K562 (cell line): ENCODE data around the gene PEX11A. TPM values are rescaled to one million over a fixed set of nuclear protein-coding genes. Genes with fewer than 3 reads are reported as not detected.

ENCODE experiments used
- ATAC-seq: fragments of 200-7000 bp; cut with Tn5 transposase; 3 replicates; pipeline ENCODE4 v1.9.1; 2020; ENCODE audit warnings: moderate library complexity
- BruUV-seq: library from RNA; stranded (reverse); fragments of 400-500 nt; replicated peaks from 2 replicates; lab custom pipeline; 2021; lab: Mats Ljungman, UMichigan
- CTCF ChIA-PET: fragments of 300-600 bp; formaldehyde crosslinking; extraction: SDS; loops from one replicate; lab custom pipeline; 2021; ENCODE audit warnings: low intra/inter-chr PET ratio; lab: Yijun Ruan, JAX
- POLR2A ChIA-PET: fragments of 300-600, 350-650 bp; sonication (Branson Sonifier 250); formaldehyde crosslinking; extraction: SDS; loops from one replicate; lab custom pipeline; 2021; ENCODE audit warnings: antibody characterized with exemption, inconsistent platforms; lab: Yijun Ruan, JAX
- DNase-seq, 4 experiments: peaks; one replicate each; pipeline versions ENCODE4 v3.0.0 to v3.0.0-alpha.2; 2011 to 2018; ENCODE audit warnings: low spot score in 3 of 4, mixed read lengths in 3 of 4; ENCODE audit errors: extremely low read depth in 1 of 4
- FAIRE-seq: peaks from 2 replicates; lab custom pipeline; 2011; peaks lifted over from hg19 to GRCh38; lab: Jason Lieb, UNC
- H2AFZ ChIP-seq: 2 replicates; pipeline ENCODE4 v1.6.0; 2011; ENCODE audit warnings: low read depth, low read length, control low read depth, inconsistent platforms
- H3K27ac ChIP-seq: fragments of 200-600 bp; 3 replicates; pipeline ENCODE4 v1.8.0; 2011; ENCODE audit warnings: low read depth, mild to moderate bottlenecking, control low read depth, inconsistent platforms, low read length, moderate library complexity, mixed read lengths; ENCODE audit errors: extremely low read depth
- H3K27me3 ChIP-seq, 2 experiments: fragments of 300-600 bp in 1 of 2; 2 replicates in 1 of 2; 3 replicates in 1 of 2; pipeline versions ENCODE4 v1.6.0 to v1.8.0; 2011; ENCODE audit warnings: inconsistent platforms in 2 of 2, low read length in 2 of 2, mild to moderate bottlenecking in 1 of 2, mixed read lengths in 1 of 2, moderate library complexity in 1 of 2; ENCODE audit not compliant: control insufficient read depth in 2 of 2, insufficient read depth in 2 of 2
- H3K36me3 ChIP-seq: fragments of 300-600 bp; 3 replicates; pipeline ENCODE4 v1.8.0; 2011; ENCODE audit warnings: mild to moderate bottlenecking, low read length, inconsistent platforms; ENCODE audit not compliant: control insufficient read depth, insufficient read depth
- H3K4me1 ChIP-seq, 2 experiments: fragments of 200-600 bp in 1 of 2; replicated peaks in 1 of 2; 2 replicates in 1 of 2; 3 replicates in 1 of 2; pipeline versions ENCODE4 v1.5.1 to v1.8.0; 2011; ENCODE audit warnings: inconsistent platforms in 2 of 2, low read length in 2 of 2, mild to moderate bottlenecking in 1 of 2, mixed read lengths in 1 of 2, moderate library complexity in 1 of 2; ENCODE audit not compliant: control insufficient read depth in 2 of 2, insufficient read depth in 2 of 2
- H3K4me2 ChIP-seq: 2 replicates; pipeline ENCODE4 v1.6.1; 2011; ENCODE audit warnings: low read length, control low read depth, inconsistent platforms, mixed read lengths; ENCODE audit not compliant: insufficient read depth
- H3K4me3 ChIP-seq: fragments of 200-600 bp; sonication (generic), shearing (Covaris generic); 2 replicates; pipeline ENCODE4 v1.5.1; 2016; ENCODE audit warnings: control low read depth, inconsistent platforms
- H3K79me2 ChIP-seq: fragments of 200-600 bp; 3 replicates; pipeline ENCODE4 v1.8.0; 2011; ENCODE audit warnings: low read length, inconsistent platforms; ENCODE audit not compliant: control insufficient read depth, insufficient read depth
- H3K9ac ChIP-seq, 2 experiments: 2 replicates each; pipeline versions ENCODE4 v1.6.0 to v1.6.1; 2011; ENCODE audit warnings: low read depth in 2 of 2, low read length in 2 of 2, control low read depth in 1 of 2, inconsistent platforms in 1 of 2, mild to moderate bottlenecking in 1 of 2, mixed read lengths in 1 of 2; ENCODE audit not compliant: insufficient read depth in 1 of 2
- H3K9me1 ChIP-seq: one replicate; pipeline ENCODE4 v1.6.0; 2011; ENCODE audit warnings: inconsistent platforms, mild to moderate bottlenecking, low read length, moderate library complexity; ENCODE audit not compliant: control insufficient read depth, insufficient read depth
- H3K9me3 ChIP-seq: replicated peaks from 2 replicates; pipeline ENCODE4 v1.5.1; 2011; ENCODE audit warnings: low read depth, low read length, inconsistent platforms; ENCODE audit not compliant: control insufficient read depth, insufficient read depth
- H4K20me1 ChIP-seq: replicated peaks from 2 replicates; pipeline ENCODE4 v1.6.1; 2011; ENCODE audit warnings: low read length, inconsistent platforms, mixed read lengths; ENCODE audit not compliant: control insufficient read depth, insufficient read depth
- DDX20 ChIP-seq: fragments of 450-650 bp; IDR thresholded peaks from 2 replicates; pipeline ENCODE4 v1.6.1; 2016; ENCODE audit warnings: missing genetic modification characterization, low read depth, mild to moderate bottlenecking, missing compliant biosample characterization, moderate library complexity
- GATAD2A ChIP-seq: fragments of 450-650 bp; IDR thresholded peaks from 2 replicates; pipeline ENCODE4 v1.6.1; 2017
- MBD1 ChIP-seq: fragments of 250-450 bp; sonication (Bioruptor Pico); IDR thresholded peaks from 2 replicates; pipeline ENCODE4 v1.8.0; 2022; ENCODE audit warnings: inconsistent platforms
- MEIS2 ChIP-seq: fragments of 450-650 bp; IDR thresholded peaks from 2 replicates; pipeline ENCODE4 v1.6.1; 2014; ENCODE audit warnings: mild to moderate bottlenecking; ENCODE audit not compliant: partially characterized antibody
- MITF ChIP-seq: IDR thresholded peaks from 2 replicates; pipeline ENCODE4 v1.6.1; 2014; ENCODE audit warnings: antibody characterized with exemption
- PREB ChIP-seq: sonication (generic); formaldehyde crosslinking; IDR thresholded peaks from 2 replicates; pipeline ENCODE4 v1.8.1; 2023; ENCODE audit warnings: mild to moderate bottlenecking, missing genetic modification reagents
- ZBTB17 ChIP-seq: fragments of 450-650 bp; formaldehyde crosslinking; IDR thresholded peaks from 2 replicates; pipeline ENCODE4 v1.4.0; 2020; ENCODE audit warnings: mild to moderate bottlenecking
- ZNF512 ChIP-seq: IDR thresholded peaks from 2 replicates; pipeline ENCODE4 v1.6.1; 2016; ENCODE audit warnings: missing genetic modification characterization, missing compliant biosample characterization
- WGBS: fragments of 100-300 bp; shearing (Covaris generic); methylation state at CpG from one replicate; pipeline ENCODE4 v1.1.6; 2016; ENCODE audit warnings: low coverage, mixed read lengths; ENCODE audit not compliant: insufficient coverage; ENCODE audit errors: missing lambda C conversion rate; 5-methylcytosine and 5-hydroxymethylcytosine counted together
- in situ Hi-C: fragments of 300-500 bp; cut with MboI; formaldehyde crosslinking; loops from 4 replicates; pipeline ENCODE4 v1.15.0; 2018; ENCODE audit warnings: inconsistent platforms, mixed read lengths
- intact Hi-C: fragments of 100-400 bp; cut with micrococcal nuclease; formaldehyde crosslinking; loops from 2 replicates; pipeline ENCODE4 v1.14.2; 2022
- polyA plus RNA-seq, 8 experiments: library from polyadenylated mRNA; depleted of rRNA in 4 of 8; stranded (reverse) in 5 of 8; unstranded in 3 of 8; fragments of >200 nt; fragmentation: Nextera tagmentation in 2 of 8; fragmentation: Illumina TruSeq in 1 of 8; extraction: Ambion mirVana in 2 of 8; extraction: Trizol in 1 of 8; gene quantifications; 2 replicates each; pipeline versions ENCODE4 v1.2.1 to v1.2.3, GENCODE V29; 2011 to 2014; ENCODE audit warnings: inconsistent platforms in 1 of 8, missing spikeins in 1 of 8
- total RNA-seq, 7 experiments: library from RNA; depleted of rRNA in 6 of 7; stranded (reverse); fragments of >200 nt in 6 of 7; fragmentation: Illumina TruSeq in 2 of 7; extraction: Trizol in 2 of 7; gene quantifications; 2 replicates each; pipeline versions ENCODE4 v1.2.1 to v1.2.3, GENCODE V29; 2011 to 2021; ENCODE audit warnings: low replicate concordance in 1 of 7
- TF ChIP-seq, protein P1 (sequence below): sonication (generic); formaldehyde crosslinking; IDR thresholded peaks from 2 replicates; pipeline ENCODE4 v1.8.0; 2022; ENCODE audit warnings: mild to moderate bottlenecking, missing genetic modification reagents

Gene PEX11A
- total and polyA plus RNA-seq, 9 of the 15 experiments (the other 6 are each of a cell fraction or from before 2014, with no cell fraction given) = not detected

- ChIA-PET POLR2A (interaction anchor here (0.5 kb wide), 1 partner anchor 338 kb away, joined by 3 read pairs; no protein-coding TSS in a partner anchor), CTCF (no interaction called here)
- no TSS peak for BruUV-seq
- Histone ChIP-seq H3K27ac (no peak overlapping the region), H3K9me3 (no peaks in the 10 kb centered on the region), H3K9ac (no peak overlapping the region), H3K4me1 (peaks cover 0 to 18% of the 10 kb centered on the region in 2 experiments; a peak in 3 of 5 replicates), H3K9me1 (no peaks in the 10 kb centered on the region), H3K4me2 (no peak overlapping the region), H3K27me3 (peaks cover 20 to 75% of the 10 kb centered on the region in 2 experiments), H3K36me3 (no peaks in the 10 kb centered on the region), H3K4me3 (no peak overlapping the region), H3K79me2 (no peaks in the 10 kb centered on the region), H2AFZ (no peak overlapping the region), H4K20me1 (no peaks in the 10 kb centered on the region)
- peak; percentile 34; the same call in 2 of the 3 replicates for ATAC-seq
- no peak for FAIRE-seq
- intact Hi-C loops (no loop called here), in situ Hi-C loops (no loop called here)
- WGBS = 8% methylated on average over 7 of the region's 8 CpGs
- DNase-seq = no peak
- TF ChIP-seq MBD1 (CRISPR knock-in tag) (no peak), GATAD2A (no peak), ZBTB17 (CRISPR knock-in tag) (no peak), DDX20 (tag) (no peak), MEIS2 (no peak), MITF (no peak), ZNF512 (no peak), PREB (CRISPR knock-in tag) (no peak)
- TF ChIP-seq, protein P1, sequence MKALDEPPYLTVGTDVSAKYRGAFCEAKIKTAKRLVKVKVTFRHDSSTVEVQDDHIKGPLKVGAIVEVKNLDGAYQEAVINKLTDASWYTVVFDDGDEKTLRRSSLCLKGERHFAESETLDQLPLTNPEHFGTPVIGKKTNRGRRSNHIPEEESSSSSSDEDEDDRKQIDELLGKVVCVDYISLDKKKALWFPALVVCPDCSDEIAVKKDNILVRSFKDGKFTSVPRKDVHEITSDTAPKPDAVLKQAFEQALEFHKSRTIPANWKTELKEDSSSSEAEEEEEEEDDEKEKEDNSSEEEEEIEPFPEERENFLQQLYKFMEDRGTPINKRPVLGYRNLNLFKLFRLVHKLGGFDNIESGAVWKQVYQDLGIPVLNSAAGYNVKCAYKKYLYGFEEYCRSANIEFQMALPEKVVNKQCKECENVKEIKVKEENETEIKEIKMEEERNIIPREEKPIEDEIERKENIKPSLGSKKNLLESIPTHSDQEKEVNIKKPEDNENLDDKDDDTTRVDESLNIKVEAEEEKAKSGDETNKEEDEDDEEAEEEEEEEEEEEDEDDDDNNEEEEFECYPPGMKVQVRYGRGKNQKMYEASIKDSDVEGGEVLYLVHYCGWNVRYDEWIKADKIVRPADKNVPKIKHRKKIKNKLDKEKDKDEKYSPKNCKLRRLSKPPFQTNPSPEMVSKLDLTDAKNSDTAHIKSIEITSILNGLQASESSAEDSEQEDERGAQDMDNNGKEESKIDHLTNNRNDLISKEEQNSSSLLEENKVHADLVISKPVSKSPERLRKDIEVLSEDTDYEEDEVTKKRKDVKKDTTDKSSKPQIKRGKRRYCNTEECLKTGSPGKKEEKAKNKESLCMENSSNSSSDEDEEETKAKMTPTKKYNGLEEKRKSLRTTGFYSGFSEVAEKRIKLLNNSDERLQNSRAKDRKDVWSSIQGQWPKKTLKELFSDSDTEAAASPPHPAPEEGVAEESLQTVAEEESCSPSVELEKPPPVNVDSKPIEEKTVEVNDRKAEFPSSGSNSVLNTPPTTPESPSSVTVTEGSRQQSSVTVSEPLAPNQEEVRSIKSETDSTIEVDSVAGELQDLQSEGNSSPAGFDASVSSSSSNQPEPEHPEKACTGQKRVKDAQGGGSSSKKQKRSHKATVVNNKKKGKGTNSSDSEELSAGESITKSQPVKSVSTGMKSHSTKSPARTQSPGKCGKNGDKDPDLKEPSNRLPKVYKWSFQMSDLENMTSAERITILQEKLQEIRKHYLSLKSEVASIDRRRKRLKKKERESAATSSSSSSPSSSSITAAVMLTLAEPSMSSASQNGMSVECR = no peak
Observed at GRCh38 chr15:89666184-89666857, 24.2 kb downstream of the PEX11A start.
